GM12878 (cell line): Measurements from ENCODE around the gene IQGAP2. TPM values are rescaled to one million over a fixed set of nuclear protein-coding genes. Genes with fewer than 3 reads are reported as not detected.

ENCODE experiments used
- ATF2 ChIP-seq: IDR thresholded peaks from 2 replicates; pipeline ENCODE4 v1.6.1; 2012; ENCODE audit warnings: low read length, inconsistent platforms
- BCL3 ChIP-seq: IDR thresholded peaks from 2 replicates; pipeline ENCODE4 v1.6.1; 2011; ENCODE audit warnings: borderline replicate concordance, low read depth, mild to moderate bottlenecking, moderate library complexity, low read length; ENCODE audit not compliant: insufficient read depth, poor library complexity, severe bottlenecking
- CBFB ChIP-seq: IDR thresholded peaks from 2 replicates; pipeline ENCODE4 v1.6.1; 2016; ENCODE audit warnings: antibody characterized with exemption, low read depth
- CBX5 ChIP-seq: sonication (generic); IDR thresholded peaks from 2 replicates; pipeline ENCODE4 v1.6.1; 2016; ENCODE audit warnings: low read depth, moderate library complexity, mild to moderate bottlenecking, inconsistent platforms
- CREB1 ChIP-seq: IDR thresholded peaks from 2 replicates; pipeline ENCODE4 v1.6.1; 2012; ENCODE audit warnings: low read depth, mild to moderate bottlenecking, inconsistent platforms
- HSF1 ChIP-seq: fragments of 150-350 bp; IDR thresholded peaks from 2 replicates; pipeline ENCODE4 v1.6.1; 2014; ENCODE audit warnings: mild to moderate bottlenecking, low read depth, low read length
- MEF2A ChIP-seq: IDR thresholded peaks from 2 replicates; pipeline ENCODE4 v1.6.1; 2011; ENCODE audit warnings: low read depth, mild to moderate bottlenecking, low read length, moderate library complexity; ENCODE audit not compliant: insufficient read depth
- NFIC ChIP-seq: IDR thresholded peaks from 2 replicates; pipeline ENCODE4 v1.6.1; 2012; ENCODE audit warnings: low read depth, mild to moderate bottlenecking, inconsistent platforms, low read length, moderate library complexity
- PBX3 ChIP-seq: IDR thresholded peaks from 2 replicates; pipeline ENCODE4 v1.6.1; 2011; ENCODE audit warnings: mild to moderate bottlenecking, low read depth, low read length, moderate library complexity; ENCODE audit not compliant: insufficient replicate concordance
- RUNX3 ChIP-seq: IDR thresholded peaks from 2 replicates; pipeline ENCODE4 v1.6.1; 2012; ENCODE audit warnings: low read length, inconsistent platforms
- TBL1XR1 ChIP-seq: IDR thresholded peaks from 2 replicates; pipeline ENCODE4 v1.6.1; 2012; ENCODE audit warnings: low read depth, low read length, improper control_type of control experiment
- ZBED1 ChIP-seq: IDR thresholded peaks from 2 replicates; pipeline ENCODE4 v1.6.1; 2016; ENCODE audit warnings: borderline replicate concordance
- polyA plus RNA-seq, 11 experiments: library from polyadenylated mRNA; depleted of rRNA in 4 of 11; unstranded in 6 of 11; stranded (reverse) in 5 of 11; fragments of >200 nt; fragmentation: Nextera tagmentation in 4 of 11; fragmentation: Illumina TruSeq in 1 of 11; extraction: Ambion mirVana in 4 of 11; extraction: Trizol in 1 of 11; gene quantifications; 1 replicate in 1 of 11; 2 replicates in 10 of 11; pipeline versions ENCODE4 v1.2.1 to v1.2.3, GENCODE V29; 2011 to 2016; ENCODE audit warnings: inconsistent platforms in 2 of 11, missing spikeins in 2 of 11, low read depth in 1 of 11
- total RNA-seq, 4 experiments: library from RNA; depleted of rRNA in 3 of 4; stranded (reverse); fragments of >200 nt in 3 of 4; fragmentation: Illumina TruSeq in 1 of 4; extraction: Trizol in 1 of 4; gene quantifications; 2 replicates each; pipeline versions ENCODE4 v1.2.1 to v1.2.3, GENCODE V29; 2013 to 2021
- TF ChIP-seq, protein P1 (sequence below): IDR thresholded peaks from 2 replicates; pipeline ENCODE4 v1.6.1; 2012; ENCODE audit warnings: low read depth, low read length, improper control_type of control experiment
- TF ChIP-seq, protein P2 (sequence below): IDR thresholded peaks from 2 replicates; pipeline ENCODE4 v1.6.1; 2012; ENCODE audit warnings: improper control_type of control experiment, low read depth, low read length; ENCODE audit not compliant: insufficient replicate concordance

Gene IQGAP2
- total and polyA plus RNA-seq, 10 of the 15 experiments (the other 5 are each of a cell fraction or from before 2014, with no cell fraction given), result 14.5 to 41.4 (median 21.8) TPM

DNA sequence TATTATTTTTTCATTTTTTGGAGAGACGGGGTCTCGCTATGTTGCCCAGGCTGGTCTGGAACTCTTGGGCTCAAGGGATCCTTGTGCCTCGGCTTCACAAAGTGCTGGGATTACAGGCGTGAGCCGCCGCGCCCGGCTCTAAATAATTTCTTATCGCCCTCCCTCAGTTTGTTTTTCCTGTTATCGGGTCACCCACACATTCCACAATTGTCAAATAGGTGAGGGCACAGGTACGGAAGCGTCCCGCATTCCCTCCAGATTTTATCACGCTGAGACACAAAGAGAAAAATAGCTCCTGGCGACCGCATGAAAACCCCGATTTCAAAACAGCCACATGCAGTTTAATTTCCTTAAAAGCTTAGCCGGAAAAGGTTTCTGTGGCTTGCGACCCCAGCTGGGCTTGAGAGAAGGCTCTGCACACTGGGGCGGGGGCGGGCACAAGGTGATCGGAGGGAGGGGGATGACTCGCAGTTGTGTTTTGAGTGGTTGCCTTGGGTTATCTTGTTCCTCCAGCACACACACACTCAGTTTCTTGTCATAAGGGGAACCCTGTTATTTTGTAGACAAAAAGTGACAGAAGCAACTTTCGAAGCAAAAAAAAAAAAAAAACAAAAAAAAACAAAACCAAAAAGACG lies 717 bp upstream of the IQGAP2 start (continued):
- TF ChIP-seq ATF2 (peak; percentile 63; the same call in 1 of the 2 replicates), BCL3 (no peak), HSF1 (no peak), CBFB (peak; percentile 38), PBX3 (no peak), MEF2A (0 out of 2 replicates have a peak, but pooled peaks have one; percentile 30), TBL1XR1 (no peak), ZBED1 (no peak), RUNX3 (peak; percentile 58; the same call in 1 of the 2 replicates), CREB1 (0 out of 2 replicates have a peak, but pooled peaks have one; percentile 19), CBX5 (no peak), NFIC (peak; percentile 78)
- TF ChIP-seq, protein P1, sequence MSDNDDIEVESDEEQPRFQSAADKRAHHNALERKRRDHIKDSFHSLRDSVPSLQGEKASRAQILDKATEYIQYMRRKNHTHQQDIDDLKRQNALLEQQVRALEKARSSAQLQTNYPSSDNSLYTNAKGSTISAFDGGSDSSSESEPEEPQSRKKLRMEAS, result no peak
- TF ChIP-seq, protein P2, sequence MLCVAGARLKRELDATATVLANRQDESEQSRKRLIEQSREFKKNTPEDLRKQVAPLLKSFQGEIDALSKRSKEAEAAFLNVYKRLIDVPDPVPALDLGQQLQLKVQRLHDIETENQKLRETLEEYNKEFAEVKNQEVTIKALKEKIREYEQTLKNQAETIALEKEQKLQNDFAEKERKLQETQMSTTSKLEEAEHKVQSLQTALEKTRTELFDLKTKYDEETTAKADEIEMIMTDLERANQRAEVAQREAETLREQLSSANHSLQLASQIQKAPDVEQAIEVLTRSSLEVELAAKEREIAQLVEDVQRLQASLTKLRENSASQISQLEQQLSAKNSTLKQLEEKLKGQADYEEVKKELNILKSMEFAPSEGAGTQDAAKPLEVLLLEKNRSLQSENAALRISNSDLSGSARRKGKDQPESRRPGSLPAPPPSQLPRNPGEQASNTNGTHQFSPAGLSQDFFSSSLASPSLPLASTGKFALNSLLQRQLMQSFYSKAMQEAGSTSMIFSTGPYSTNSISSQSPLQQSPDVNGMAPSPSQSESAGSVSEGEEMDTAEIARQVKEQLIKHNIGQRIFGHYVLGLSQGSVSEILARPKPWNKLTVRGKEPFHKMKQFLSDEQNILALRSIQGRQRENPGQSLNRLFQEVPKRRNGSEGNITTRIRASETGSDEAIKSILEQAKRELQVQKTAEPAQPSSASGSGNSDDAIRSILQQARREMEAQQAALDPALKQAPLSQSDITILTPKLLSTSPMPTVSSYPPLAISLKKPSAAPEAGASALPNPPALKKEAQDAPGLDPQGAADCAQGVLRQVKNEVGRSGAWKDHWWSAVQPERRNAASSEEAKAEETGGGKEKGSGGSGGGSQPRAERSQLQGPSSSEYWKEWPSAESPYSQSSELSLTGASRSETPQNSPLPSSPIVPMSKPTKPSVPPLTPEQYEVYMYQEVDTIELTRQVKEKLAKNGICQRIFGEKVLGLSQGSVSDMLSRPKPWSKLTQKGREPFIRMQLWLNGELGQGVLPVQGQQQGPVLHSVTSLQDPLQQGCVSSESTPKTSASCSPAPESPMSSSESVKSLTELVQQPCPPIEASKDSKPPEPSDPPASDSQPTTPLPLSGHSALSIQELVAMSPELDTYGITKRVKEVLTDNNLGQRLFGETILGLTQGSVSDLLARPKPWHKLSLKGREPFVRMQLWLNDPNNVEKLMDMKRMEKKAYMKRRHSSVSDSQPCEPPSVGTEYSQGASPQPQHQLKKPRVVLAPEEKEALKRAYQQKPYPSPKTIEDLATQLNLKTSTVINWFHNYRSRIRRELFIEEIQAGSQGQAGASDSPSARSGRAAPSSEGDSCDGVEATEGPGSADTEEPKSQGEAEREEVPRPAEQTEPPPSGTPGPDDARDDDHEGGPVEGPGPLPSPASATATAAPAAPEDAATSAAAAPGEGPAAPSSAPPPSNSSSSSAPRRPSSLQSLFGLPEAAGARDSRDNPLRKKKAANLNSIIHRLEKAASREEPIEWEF, result no peak
